Liver (tissue), 9 donors: ENCODE data around the gene BICDL2. TPM values are rescaled to one million over a fixed set of nuclear protein-coding genes. Genes with fewer than 3 reads are reported as not detected.

Experiments
- DNase-seq: peaks from one replicate; pipeline ENCODE4 v3.0.0-alpha.2; 2017; ENCODE audit warnings: low spot score
- H3K27ac ChIP-seq, 2 donors: one replicate each; pipeline ENCODE4 v1.7.0; 2013; ENCODE audit warnings: inconsistent platforms in 2 of 2, low read length in 2 of 2, control low read depth in 1 of 2, low read depth in 1 of 2, mild to moderate bottlenecking in 1 of 2
- H3K27me3 ChIP-seq, 4 donors: one replicate each; pipeline versions ENCODE4 v1.6.1 to v1.7.0; 2013; ENCODE audit warnings: low read length in 3 of 4, inconsistent platforms in 1 of 4, mild to moderate bottlenecking in 1 of 4, moderate library complexity in 1 of 4; ENCODE audit not compliant: control insufficient read depth in 4 of 4, insufficient read depth in 4 of 4
- H3K36me3 ChIP-seq, 4 donors: one replicate each; pipeline versions ENCODE4 v1.6.1 to v1.7.0; 2013; ENCODE audit warnings: low read length in 3 of 4, mild to moderate bottlenecking in 3 of 4, low read depth in 1 of 4, moderate library complexity in 1 of 4; ENCODE audit not compliant: control insufficient read depth in 4 of 4, insufficient read depth in 3 of 4
- H3K4me1 ChIP-seq, 4 donors: one replicate each; pipeline versions ENCODE4 v1.6.1 to v1.7.0; 2013; ENCODE audit warnings: low read length in 3 of 4, mild to moderate bottlenecking in 3 of 4, moderate library complexity in 1 of 4; ENCODE audit not compliant: control insufficient read depth in 4 of 4, insufficient read depth in 4 of 4
- H3K4me3 ChIP-seq, 3 donors: one replicate each; pipeline versions ENCODE4 v1.6.1 to v1.7.0; 2013; ENCODE audit warnings: low read length in 3 of 3, control low read depth in 1 of 3, low read depth in 1 of 3, mild to moderate bottlenecking in 1 of 3
- H3K9ac ChIP-seq, 2 donors: one replicate each; pipeline ENCODE4 v1.7.0; 2013; ENCODE audit warnings: low read length in 2 of 2, mild to moderate bottlenecking in 2 of 2, moderate library complexity in 2 of 2, control low read depth in 1 of 2, low read depth in 1 of 2
- H3K9me3 ChIP-seq, 4 donors: one replicate each; pipeline versions ENCODE4 v1.6.1 to v1.7.0; 2013; ENCODE audit warnings: low read length in 3 of 4; ENCODE audit not compliant: control insufficient read depth in 4 of 4
- ATF3 ChIP-seq: IDR thresholded peaks from 2 replicates; pipeline ENCODE4 v1.6.1; 2016; ENCODE audit warnings: antibody characterized with exemption
- CTCF ChIP-seq: fragments of 150-350 bp; IDR thresholded peaks from 2 replicates; pipeline ENCODE4 v1.5.1; 2017; ENCODE audit warnings: improper control_type of control experiment, low read depth, low read length; ENCODE audit not compliant: missing input control
- EGR1 ChIP-seq, 2 donors: IDR thresholded peaks; 2 replicates each; pipeline ENCODE4 v1.6.1; 2016 to 2018; ENCODE audit warnings: antibody characterized with exemption in 2 of 2, low read depth in 2 of 2
- FOXA1 ChIP-seq: IDR thresholded peaks from 2 replicates; pipeline ENCODE4 v1.6.1; 2016; ENCODE audit warnings: antibody characterized with exemption
- FOXA2 ChIP-seq: IDR thresholded peaks from 2 replicates; pipeline ENCODE4 v1.6.1; 2016; ENCODE audit warnings: antibody characterized with exemption
- GABPA ChIP-seq, 2 donors: IDR thresholded peaks in 1 of 2; conservative IDR thresholded peaks in 1 of 2; 2 replicates each; pipeline ENCODE4 v1.6.1; 2016; ENCODE audit warnings: antibody characterized with exemption in 2 of 2, mild to moderate bottlenecking in 1 of 2, moderate library complexity in 1 of 2
- HNF4A ChIP-seq, 2 donors: conservative IDR thresholded peaks; 2 replicates each; pipeline ENCODE4 v1.6.1; 2016; ENCODE audit warnings: antibody characterized with exemption in 2 of 2, mild to moderate bottlenecking in 2 of 2
- HNF4G ChIP-seq: IDR thresholded peaks from 2 replicates; pipeline ENCODE4 v1.6.1; 2016; ENCODE audit warnings: antibody characterized with exemption
- JUND ChIP-seq, 2 donors: IDR thresholded peaks; 2 replicates each; pipeline ENCODE4 v1.6.1; 2016; ENCODE audit warnings: antibody characterized with exemption in 2 of 2
- NR2F2 ChIP-seq: IDR thresholded peaks from 2 replicates; pipeline ENCODE4 v1.6.1; 2016; ENCODE audit warnings: antibody characterized with exemption
- RAD21 ChIP-seq, 2 donors: IDR thresholded peaks; 2 replicates each; pipeline ENCODE4 v1.6.1; 2016; ENCODE audit warnings: antibody characterized with exemption in 2 of 2, mild to moderate bottlenecking in 2 of 2
- REST ChIP-seq: IDR thresholded peaks from 2 replicates; pipeline ENCODE4 v1.6.1; 2016; ENCODE audit warnings: antibody characterized with exemption, mild to moderate bottlenecking
- RXRA ChIP-seq, 2 donors: IDR thresholded peaks; 2 replicates each; pipeline ENCODE4 v1.6.1; 2017 to 2018; ENCODE audit warnings: antibody characterized with exemption in 2 of 2, mild to moderate bottlenecking in 1 of 2
- SP1 ChIP-seq: IDR thresholded peaks from 2 replicates; pipeline ENCODE4 v1.6.1; 2018; ENCODE audit warnings: antibody characterized with exemption, mild to moderate bottlenecking
- TAF1 ChIP-seq: conservative IDR thresholded peaks from 2 replicates; pipeline ENCODE4 v1.6.1; 2016; ENCODE audit warnings: antibody characterized with exemption, mild to moderate bottlenecking
- YY1 ChIP-seq: IDR thresholded peaks from 2 replicates; pipeline ENCODE4 v1.6.1; 2016; ENCODE audit warnings: antibody characterized with exemption, mild to moderate bottlenecking
- ZBTB33 ChIP-seq: IDR thresholded peaks from 2 replicates; pipeline ENCODE4 v1.6.1; 2016; ENCODE audit warnings: antibody characterized with exemption
- WGBS: extraction: QIAGEN DNeasy Blood & Tissue Kit; methylation state at CpG from one replicate; pipeline ENCODE4 v1.1.7; 2013; 5-methylcytosine and 5-hydroxymethylcytosine counted together
- polyA plus RNA-seq, 2 donors: library from polyadenylated mRNA; stranded (reverse) in 1 of 2; unstranded in 1 of 2; fragments of 200-250 nt in 1 of 2; fragments of >200 nt in 1 of 2; fragmentation: Nextera tagmentation in 1 of 2; extraction: Ambion mirVana in 1 of 2; gene quantifications; one replicate each; pipeline versions ENCODE4 v1.2.1 to v1.2.3, GENCODE V29; 2013 to 2015
- total RNA-seq, 2 donors: library from RNA; depleted of rRNA; stranded (reverse); fragments of >200 nt; gene quantifications; one replicate each; pipeline ENCODE4 v1.2.3, GENCODE V29; 2014
- TF ChIP-seq, protein P1 (sequence below): IDR thresholded peaks from 2 replicates; pipeline ENCODE4 v1.6.1; 2016; ENCODE audit warnings: antibody characterized with exemption
- donor health status: healthy.
- donor health status: healthy.
- donor health status: healthy.
- donor health status: healthy.
- donor health status: healthy.

BICDL2 gene
- total and polyA plus RNA-seq, 4 donors: 0.15 to 0.59 (median 0.33) TPM; not detected in 1

DNA sequence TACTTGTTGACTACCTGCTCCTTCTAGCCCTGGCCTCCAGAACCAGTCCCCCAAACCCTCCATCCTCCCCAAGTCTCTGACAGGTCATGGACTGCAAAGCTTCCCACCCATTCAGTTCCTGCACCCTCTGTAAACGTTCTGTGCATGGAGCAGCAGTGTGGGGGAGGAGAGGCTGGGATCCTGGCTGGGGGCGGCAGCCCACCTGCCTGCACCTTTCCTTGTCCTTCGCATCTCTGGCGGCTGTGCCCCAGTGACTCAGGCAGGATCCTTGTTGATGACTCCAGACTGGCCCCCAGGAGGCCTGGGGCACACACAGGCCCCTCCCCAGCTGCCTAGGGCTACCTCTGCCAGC lies 54.9 kb downstream of the BICDL2 start:
- 79% methylated on average over 4 of the region's 4 CpGs for WGBS
- H3K9ac ChIP-seq: no peak overlapping the region
- H3K4me3 ChIP-seq: no peak overlapping the region
- no peak for TF ChIP-seq GABPA (IDR thresholded peaks at IDR 0.05 in 1 of 2, conservative IDR thresholded peaks at IDR 0.05 in 1 of 2)
- no peak for TF ChIP-seq REST
- no peaks in the 10 kb centered on the region for H3K36me3 ChIP-seq
- H3K27me3 ChIP-seq: peaks cover 0 to 2% (median 0%) of the 10 kb centered on the region in 4 donors
- peaks cover 7 to 42% (median 23%) of the 10 kb centered on the region in 4 donors for H3K4me1 ChIP-seq
- no peaks in the 10 kb centered on the region for H3K9me3 ChIP-seq
- no peak for DNase-seq
- H3K27ac ChIP-seq: no peak overlapping the region

- H3K27me3 ChIP-seq: peaks cover 0 to 2% (median 0%) of the 10 kb centered on the region in 4 donors
- no peak for DNase-seq
- H3K9ac ChIP-seq: no peak overlapping the region
- H3K27ac ChIP-seq: no peak overlapping the region
- 62% methylated on average over 33 of the region's 33 CpGs for WGBS
- H3K9me3 ChIP-seq: no peaks in the 10 kb centered on the region
- no peaks in the 10 kb centered on the region for H3K36me3 ChIP-seq
- H3K4me1 ChIP-seq: peaks cover 8 to 41% (median 23%) of the 10 kb centered on the region in 4 donors
- H3K4me3 ChIP-seq: no peak overlapping the region
- TF ChIP-seq NR2F2 (no peak), ATF3 (no peak), ZBTB33 (no peak), REST (no peak), RXRA (IDR thresholded peaks at IDR 0.05) (no peak), FOXA1 (no peak), EGR1 (IDR thresholded peaks at IDR 0.05; ENCODE audit: low read depth in 2 of 2) (no peak), TAF1 (no peak), FOXA2 (no peak), YY1 (no peak), RAD21 (IDR thresholded peaks at IDR 0.05) (no peak), SP1 (no peak), GABPA (IDR thresholded peaks at IDR 0.05 in 1 of 2, conservative IDR thresholded peaks at IDR 0.05 in 1 of 2) (no peak), JUND (IDR thresholded peaks at IDR 0.05) (no peak), HNF4G (no peak), HNF4A (conservative IDR thresholded peaks at IDR 0.05) (no peak), CTCF (no peak)
- TF ChIP-seq, protein P1, sequence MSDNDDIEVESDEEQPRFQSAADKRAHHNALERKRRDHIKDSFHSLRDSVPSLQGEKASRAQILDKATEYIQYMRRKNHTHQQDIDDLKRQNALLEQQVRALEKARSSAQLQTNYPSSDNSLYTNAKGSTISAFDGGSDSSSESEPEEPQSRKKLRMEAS: no peak
These were observed 55.4 kb downstream of the BICDL2 start for GRCh38 chr16:2981177-2981898.
